NCI-H2227 treated with DMSO at 0.1 percent for 48 hours (cell line): ENCODE data around the gene USPL1.

Source experiments
- DNase-seq: peaks from one replicate; lab custom pipeline; 2025; lab: John Stamatoyannopoulos, UW

Gene USPL1

DNA sequence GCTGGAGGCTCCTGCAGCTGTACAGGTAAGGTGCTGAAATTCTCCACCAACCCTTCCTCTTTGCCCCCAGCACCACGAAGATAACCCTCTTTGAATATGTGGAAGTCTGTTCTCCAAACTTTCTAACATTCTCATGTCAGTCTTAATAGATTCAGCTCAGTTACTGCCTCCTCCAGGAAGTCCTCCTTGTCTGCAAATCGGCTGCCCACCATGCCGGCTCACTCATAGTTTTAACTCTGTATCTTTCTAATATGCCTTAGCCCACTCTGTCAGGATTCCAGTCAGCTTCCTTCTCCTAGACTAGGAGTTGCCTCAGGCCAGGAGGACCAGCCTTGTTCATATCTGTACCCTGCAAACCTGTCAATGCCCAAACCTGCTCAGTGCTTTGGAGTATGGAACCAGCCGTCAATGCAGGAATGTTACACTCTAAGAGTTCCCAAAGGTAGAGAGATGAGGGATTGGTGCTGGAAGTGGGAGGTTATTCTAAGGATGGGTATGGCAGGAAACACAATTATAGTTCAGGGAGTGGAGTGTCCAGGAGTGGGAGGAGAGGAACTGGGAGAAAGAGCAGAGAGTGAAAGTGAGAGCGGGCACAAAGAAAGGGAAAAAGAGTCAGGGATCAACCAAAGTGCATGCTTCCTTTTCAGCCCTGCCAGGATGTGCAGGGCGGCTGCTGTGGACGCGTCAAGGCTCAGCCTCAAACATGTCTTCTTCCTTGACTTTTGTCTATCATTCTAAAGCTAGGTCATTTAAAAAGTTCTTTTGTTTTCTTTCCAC, 79.6 kb downstream of the USPL1 start:
- no peak for DNase-seq

DNA sequence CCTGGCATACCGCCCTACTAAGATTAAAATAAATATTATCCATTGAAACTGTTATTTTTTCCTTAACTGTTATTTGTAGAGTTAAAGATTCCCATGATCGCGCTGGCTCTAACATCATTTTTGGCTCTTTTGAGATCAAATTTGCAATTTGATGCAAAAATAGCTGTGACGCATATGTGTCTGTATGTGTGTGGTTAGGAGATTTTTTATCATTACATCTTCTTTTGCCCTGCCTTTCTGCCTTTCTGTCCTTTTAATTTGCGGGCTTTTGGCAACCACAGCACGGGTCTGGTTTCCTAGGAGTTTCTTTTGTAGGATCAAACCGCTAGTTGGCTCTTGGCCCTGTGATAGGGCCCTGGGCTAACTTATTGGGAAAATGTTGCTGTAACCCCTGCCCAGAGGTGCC, 80.3 kb downstream of the USPL1 start:
- DNase-seq = no peak

- DNase-seq = no peak
Measured at GRCh38 chr13:30698488-30699005, 80.8 kb downstream of the USPL1 start.

- no peak for DNase-seq
Measured at GRCh38 chr13:30700364-30700763, 82.6 kb downstream of the USPL1 start.

DNA sequence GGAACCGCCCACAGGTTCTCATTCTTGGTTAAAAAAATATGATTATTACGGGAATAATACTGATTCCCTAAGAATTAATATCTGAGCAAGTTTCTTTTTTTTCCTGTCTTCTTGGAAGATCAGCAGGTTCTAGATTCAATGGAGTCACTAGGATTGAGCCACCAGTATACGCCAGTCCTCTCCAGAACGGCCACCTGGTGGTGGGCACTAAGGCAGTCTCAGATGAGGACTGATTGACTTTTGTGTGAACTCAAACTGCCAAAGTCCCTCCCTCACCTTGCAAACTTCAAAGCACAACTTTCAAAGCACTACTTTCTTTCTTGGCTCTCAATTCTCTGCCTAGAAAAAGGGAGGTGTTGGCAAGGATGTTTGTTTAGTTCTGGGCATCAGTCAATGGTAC, 84.3 kb downstream of the USPL1 start:
- no peak for DNase-seq

GRCh38 chr13:30704596-30704995, 86.9 kb downstream of the USPL1 start:
- DNase-seq = no peak

DNA sequence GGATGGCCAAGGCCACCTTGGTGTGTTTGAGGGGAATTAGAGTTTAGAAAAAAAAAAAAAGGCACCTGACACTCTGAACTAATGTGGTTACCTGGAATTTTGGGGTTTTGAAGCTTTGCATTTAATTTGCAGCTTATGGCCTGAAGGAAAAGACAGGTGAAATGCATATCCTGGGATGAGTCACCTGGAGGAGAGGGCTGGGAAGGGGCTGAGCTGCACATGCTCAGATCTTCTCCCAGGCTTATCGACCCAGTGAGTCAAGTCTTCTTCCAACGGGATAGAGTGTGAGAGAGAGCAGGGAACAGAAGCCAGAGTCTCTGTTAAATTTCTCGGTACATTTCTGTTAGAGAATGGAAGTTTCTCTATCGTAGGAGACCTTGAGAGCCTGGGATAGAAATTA, 88.0 kb downstream of the USPL1 start:
- no peak for DNase-seq

DNA sequence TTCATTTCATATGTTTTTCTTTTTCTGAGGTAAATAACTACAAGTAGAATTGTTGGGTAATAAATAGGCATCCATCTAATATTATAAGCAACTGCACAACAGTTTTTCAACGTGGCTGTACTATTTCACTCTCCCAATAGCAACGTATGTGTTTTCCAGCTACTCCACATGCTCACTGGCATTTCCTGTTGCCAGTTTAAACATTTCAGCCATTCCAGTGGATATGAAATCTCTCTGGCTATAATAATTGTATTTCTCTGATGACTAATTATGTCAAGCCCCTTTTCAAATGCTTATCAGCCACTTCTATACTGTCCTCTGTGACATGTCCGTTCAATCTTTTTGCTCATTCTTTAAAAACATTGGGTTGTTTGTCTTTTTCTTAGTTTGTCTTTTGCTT, 90.8 kb downstream of the USPL1 start:
- no peak for DNase-seq
